HG02571 (cell line): ENCODE results near the gene NEDD4L.

Experiments used
- ATAC-seq: cut with Tn5 transposase; IDR thresholded peaks from one replicate; pipeline ENCODE4 v1.9.1; 2021; ENCODE audit warnings: mild to moderate bottlenecking, moderate library complexity; ENCODE audit not compliant: unreplicated experiment

NEDD4L gene

GRCh38 chr18:58388736-58389135, 344.7 kb downstream of the NEDD4L start:
- no peak for ATAC-seq

DNA sequence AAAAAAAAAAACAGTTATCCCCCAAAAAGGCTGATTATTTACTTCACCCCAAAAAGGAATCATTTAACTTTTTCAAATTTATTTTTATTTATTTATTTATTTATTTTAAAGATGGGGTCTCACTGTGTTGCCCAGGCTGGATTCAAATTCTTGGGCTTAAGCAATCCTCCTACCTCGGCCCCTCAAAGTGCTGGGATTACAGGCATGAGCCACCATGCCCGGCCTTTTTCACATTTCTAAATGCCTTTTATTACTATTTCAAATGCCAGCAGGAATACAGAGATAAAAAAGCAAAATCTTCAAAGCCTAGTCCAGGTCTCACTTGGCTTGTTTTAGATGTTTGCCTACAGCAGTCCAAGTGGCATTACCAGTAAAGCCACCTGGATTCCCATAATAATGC, 345.7 kb downstream of the NEDD4L start:
- no peak for ATAC-seq

- no peak for ATAC-seq
Observed at GRCh38 chr18:58390399-58390798, 346.4 kb downstream of the NEDD4L start.

- ATAC-seq: no peak
Observed at GRCh38 chr18:58391231-58391825, 347.3 kb downstream of the NEDD4L start.

- no peak for ATAC-seq
Observed at GRCh38 chr18:58391932-58392323, 347.9 kb downstream of the NEDD4L start.

DNA sequence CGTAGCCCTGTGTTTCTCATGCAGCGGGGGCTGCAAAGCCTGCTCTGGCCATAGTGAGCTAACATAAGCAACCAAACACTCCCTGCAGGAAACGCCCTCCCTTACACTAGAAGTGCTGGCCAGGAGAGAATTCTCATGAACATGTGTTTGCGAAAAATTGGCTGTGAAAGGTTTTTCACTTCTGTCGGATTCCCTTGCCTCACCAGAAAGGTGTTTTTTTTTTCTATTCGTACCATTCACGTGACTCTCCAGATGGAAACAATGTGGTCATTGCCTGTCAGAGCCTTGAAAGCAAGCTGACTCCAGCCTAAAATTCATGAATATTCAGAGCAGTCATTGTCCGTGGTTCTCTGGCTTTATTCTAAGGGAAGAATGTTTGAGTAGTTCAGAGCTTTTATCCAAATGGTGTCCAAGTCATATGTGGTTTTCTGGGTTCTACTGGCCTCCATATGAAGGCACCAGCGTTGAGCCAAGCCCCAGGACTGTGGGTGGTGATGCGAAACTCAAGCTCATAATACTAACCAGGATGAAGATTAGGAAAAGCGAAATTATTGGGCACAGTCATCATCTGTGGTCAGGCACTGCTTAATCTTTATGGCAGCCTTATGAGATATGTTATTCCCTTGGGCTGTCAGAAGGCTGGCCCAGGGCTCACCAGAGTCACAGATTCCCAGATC, 348.4 kb downstream of the NEDD4L start:
- no peak for ATAC-seq

DNA sequence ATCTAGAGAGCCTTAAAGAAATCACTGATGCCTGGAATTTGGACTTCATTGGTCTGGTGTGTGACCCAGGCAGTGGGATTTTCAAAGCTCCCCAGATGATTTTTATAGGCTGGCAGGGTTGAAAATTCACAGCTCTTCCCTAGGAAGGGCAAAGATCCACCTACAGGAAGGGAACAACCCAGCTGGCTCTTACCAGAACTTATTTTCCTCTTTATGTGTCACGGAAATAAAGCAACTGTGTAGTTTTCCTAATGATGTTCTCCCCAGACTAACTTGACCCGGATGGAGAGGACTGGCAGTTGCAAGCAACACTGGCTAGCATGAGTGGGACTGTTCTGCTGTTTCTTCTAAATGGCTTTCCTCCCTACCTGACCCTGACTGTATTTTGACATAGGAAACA, 349.3 kb downstream of the NEDD4L start:
- ATAC-seq: no peak

GRCh38 chr18:58394046-58394445, 350.0 kb downstream of the NEDD4L start:
- no peak for ATAC-seq

GRCh38 chr18:58394602-58395425, 350.8 kb downstream of the NEDD4L start:
- ATAC-seq: no peak

DNA sequence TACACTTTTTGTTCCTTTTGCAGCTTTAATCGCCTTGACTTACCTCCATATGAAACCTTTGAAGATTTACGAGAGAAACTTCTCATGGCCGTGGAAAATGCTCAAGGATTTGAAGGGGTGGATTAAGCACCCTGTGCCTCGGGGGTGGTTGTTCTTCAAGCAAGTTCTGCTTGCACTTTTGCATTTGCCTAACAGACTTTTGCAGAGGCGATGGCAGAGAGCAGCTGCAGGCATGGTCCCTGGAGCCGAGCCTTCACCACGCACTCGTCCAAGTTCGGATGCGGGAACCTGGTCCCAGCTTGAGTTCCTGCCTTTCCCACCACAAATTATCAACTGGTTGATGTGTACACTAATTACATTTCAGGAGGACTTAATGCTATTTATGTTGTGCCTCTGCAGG, 352.1 kb downstream of the NEDD4L start:
- ATAC-seq: no peak

DNA sequence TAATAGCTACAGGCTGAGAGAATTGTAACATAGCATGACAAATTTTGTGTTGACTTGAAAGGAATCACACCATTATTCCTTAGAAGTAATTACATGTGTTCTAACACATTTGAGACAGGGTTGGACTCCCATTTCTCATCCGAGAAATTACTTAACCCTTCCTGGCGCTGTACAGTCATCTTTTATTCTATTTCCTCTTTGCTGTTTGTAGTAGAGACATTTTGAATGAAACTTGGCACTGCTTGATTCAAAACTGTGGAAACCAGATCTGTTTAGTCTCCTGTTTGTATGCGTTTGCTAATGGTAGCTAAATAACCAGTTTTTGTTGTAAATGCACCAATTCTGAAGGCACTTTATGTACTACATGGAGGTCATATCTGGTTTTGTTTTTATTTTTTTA, 352.9 kb downstream of the NEDD4L start:
- no peak for ATAC-seq

DNA sequence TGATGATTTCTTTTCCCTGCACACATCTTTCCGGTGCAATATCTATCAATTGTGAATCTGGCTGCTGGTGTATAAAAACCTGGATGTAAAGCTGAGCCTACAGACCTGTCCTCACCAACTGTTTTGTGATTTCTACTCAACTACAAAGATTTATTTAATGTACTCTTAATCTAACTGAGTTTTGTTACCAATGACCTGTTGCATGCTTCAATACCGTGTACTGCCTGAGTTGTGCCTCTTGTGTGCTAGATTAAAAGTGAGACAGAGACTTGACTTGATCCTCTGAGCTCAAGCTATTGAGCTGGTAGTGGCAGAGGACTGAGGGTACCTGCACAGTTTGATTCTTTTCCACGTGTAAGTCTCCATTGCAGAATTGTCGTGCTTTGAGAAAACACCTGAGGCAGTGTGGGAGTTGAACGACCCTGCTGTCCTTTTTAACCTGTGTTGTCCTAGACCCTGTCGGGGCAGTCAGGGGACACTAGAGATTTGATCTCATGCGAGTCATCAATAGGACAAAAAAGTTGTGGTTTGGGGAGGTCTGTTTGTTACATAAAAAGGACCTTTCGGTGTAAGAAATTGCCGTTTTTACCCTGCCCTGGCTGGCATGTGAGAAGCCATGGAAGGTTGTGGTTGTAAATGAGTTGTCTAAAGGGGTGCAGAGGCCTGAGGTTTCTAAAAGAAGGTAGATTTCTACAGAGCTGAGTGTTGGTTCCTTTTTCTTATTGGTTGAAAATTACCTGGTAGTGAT, 353.5 kb downstream of the NEDD4L start:
- ATAC-seq: no peak

- no peak for ATAC-seq
Observed at GRCh38 chr18:58398648-58399398, 354.8 kb downstream of the NEDD4L start.

GRCh38 chr18:58400331-58400870, 356.4 kb downstream of the NEDD4L start:
- ATAC-seq: no peak

DNA sequence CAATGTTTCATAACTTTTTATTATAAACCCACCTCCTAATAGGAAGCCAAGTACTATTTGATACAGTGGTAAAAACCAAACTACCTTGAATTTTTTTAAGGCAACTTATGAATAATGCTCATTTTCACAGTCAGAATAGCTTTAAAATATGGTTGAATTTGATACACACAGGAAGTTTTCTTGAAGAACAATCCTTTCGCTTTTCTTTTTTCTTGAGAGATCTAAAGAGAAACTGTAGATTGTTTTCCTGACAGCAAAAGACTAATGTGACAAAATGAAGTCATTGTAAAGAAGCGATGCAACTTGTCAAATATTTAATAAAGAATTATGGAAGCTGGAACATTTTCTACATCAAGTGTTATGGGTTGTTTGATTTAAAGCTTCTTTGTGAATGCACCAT, 357.2 kb downstream of the NEDD4L start:
- ATAC-seq: no peak

- ATAC-seq: no peak
Observed at GRCh38 chr18:58402247-58402646, 358.2 kb downstream of the NEDD4L start.

- ATAC-seq: no peak
Observed at GRCh38 chr18:58402951-58403702, 359.1 kb downstream of the NEDD4L start.

GRCh38 chr18:58403799-58404455, 359.9 kb downstream of the NEDD4L start:
- no peak for ATAC-seq
